ENCODE data around the gene IL16. TPM values are rescaled to one million over a fixed set of nuclear protein-coding genes. Genes with fewer than 3 reads are reported as not detected.

IL16 gene
- total RNA-seq, 1 experiment from 2014 or later, result 0.81 TPM

- H3K4me3 ChIP-seq (replicated peaks in 1 of 2; ENCODE audit: low read depth in 1 of 2, low read length in 2 of 2), result no peak overlapping the region
- POLR2A ChIA-PET, result interaction anchor here (1.6 kb wide), 1 partner anchor 14 kb away, joined by 5 read pairs; the partner anchor contains the start of gene STARD5
- H3K27me3 ChIP-seq (ENCODE audit: insufficient read depth, low read length), result no peaks in the 10 kb centered on the region
- CTCF ChIA-PET, result interaction anchor here (0.9 kb wide), 1 partner anchor 72 kb away, joined by 4 read pairs; no protein-coding TSS in a partner anchor
- RAD21 ChIA-PET (ENCODE audit: low non-redundant PET in 1 of 2, low total read pairs in 2 of 2, uncharacterized antibody in 2 of 2, unreplicated experiment in 2 of 2), result no interaction called here
- H3K4me1 ChIP-seq (ENCODE audit: control insufficient read depth in 1 of 2, insufficient read depth in 2 of 2, low read length in 2 of 2), result peaks cover 15 to 16% of the 10 kb centered on the region in 2 experiments
- no peak overlapping the region for H2AFZ ChIP-seq (ENCODE audit: low read depth, low read length, poor library complexity, severe bottlenecking)
- intact Hi-C loops (cut with micrococcal nuclease), result no loop called here
- H4K20me1 ChIP-seq (ENCODE audit: insufficient read depth), result no peaks in the 10 kb centered on the region
- no TSS peak for BruUV-seq (replicated peaks)
- no peaks in the 10 kb centered on the region for H3K9me2 ChIP-seq (ENCODE audit: insufficient read depth)
- no peak for ATAC-seq
- peak overlapping the region; percentile 49; the same call in 1 of the 2 replicates for H3K4me2 ChIP-seq (ENCODE audit: low read length)
- DNase-seq (ENCODE audit: low read depth, low spot score), result no peak
- no peak overlapping the region for H3K9ac ChIP-seq (ENCODE audit: low read length)
- no peaks in the 10 kb centered on the region for H3K9me3 ChIP-seq (ENCODE audit: control insufficient read depth in 1 of 2, insufficient read depth in 1 of 2, low read depth in 1 of 2, low read length in 2 of 2)
- H3K27ac ChIP-seq (ENCODE audit: low read depth, low read length), result no peak overlapping the region
- no peaks in the 10 kb centered on the region for H3K79me2 ChIP-seq (ENCODE audit: insufficient read depth, low read length)
- no peak for TF ChIP-seq SIN3A (IDR thresholded peaks at IDR 0.05; ENCODE audit: low read depth)
- TF ChIP-seq CEBPB (IDR thresholded peaks at IDR 0.05; ENCODE audit: low read depth), result no peak
- no peak for TF ChIP-seq EZH2phosphoT487 (IDR thresholded peaks at IDR 0.05; ENCODE audit: borderline replicate concordance)
- TF ChIP-seq EZH2 (IDR thresholded peaks at IDR 0.05), result no peak
- no peak for TF ChIP-seq JUND (IDR thresholded peaks at IDR 0.05)
- no peak for TF ChIP-seq SP1 (IDR thresholded peaks at IDR 0.05; ENCODE audit: low read depth)
- TF ChIP-seq, protein P1, sequence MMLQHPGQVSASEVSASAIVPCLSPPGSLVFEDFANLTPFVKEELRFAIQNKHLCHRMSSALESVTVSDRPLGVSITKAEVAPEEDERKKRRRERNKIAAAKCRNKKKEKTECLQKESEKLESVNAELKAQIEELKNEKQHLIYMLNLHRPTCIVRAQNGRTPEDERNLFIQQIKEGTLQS (IDR thresholded peaks at IDR 0.05), result no peak
- no peak for TF ChIP-seq EGR1 (IDR thresholded peaks at IDR 0.05; ENCODE audit: low read depth)
- TF ChIP-seq YY1 (IDR thresholded peaks at IDR 0.05; ENCODE audit: extremely low read depth, insufficient replicate concordance, low read depth, low read length), result no peak
- TF ChIP-seq POLR2A (IDR thresholded peaks at IDR 0.05; ENCODE audit: borderline replicate concordance, extremely low read depth, insufficient read depth, insufficient read length), result no peak
- TF ChIP-seq SRF (IDR thresholded peaks at IDR 0.05; ENCODE audit: low read depth), result no peak
- no peak for TF ChIP-seq ZBTB33 (IDR thresholded peaks at IDR 0.05; ENCODE audit: extremely low read depth, insufficient replicate concordance, low read length)
- TF ChIP-seq FOSL1 (IDR thresholded peaks at IDR 0.05; ENCODE audit: low read depth), result no peak
- no peak for TF ChIP-seq ZFX (IDR thresholded peaks at IDR 0.05)
- TF ChIP-seq, protein P2, sequence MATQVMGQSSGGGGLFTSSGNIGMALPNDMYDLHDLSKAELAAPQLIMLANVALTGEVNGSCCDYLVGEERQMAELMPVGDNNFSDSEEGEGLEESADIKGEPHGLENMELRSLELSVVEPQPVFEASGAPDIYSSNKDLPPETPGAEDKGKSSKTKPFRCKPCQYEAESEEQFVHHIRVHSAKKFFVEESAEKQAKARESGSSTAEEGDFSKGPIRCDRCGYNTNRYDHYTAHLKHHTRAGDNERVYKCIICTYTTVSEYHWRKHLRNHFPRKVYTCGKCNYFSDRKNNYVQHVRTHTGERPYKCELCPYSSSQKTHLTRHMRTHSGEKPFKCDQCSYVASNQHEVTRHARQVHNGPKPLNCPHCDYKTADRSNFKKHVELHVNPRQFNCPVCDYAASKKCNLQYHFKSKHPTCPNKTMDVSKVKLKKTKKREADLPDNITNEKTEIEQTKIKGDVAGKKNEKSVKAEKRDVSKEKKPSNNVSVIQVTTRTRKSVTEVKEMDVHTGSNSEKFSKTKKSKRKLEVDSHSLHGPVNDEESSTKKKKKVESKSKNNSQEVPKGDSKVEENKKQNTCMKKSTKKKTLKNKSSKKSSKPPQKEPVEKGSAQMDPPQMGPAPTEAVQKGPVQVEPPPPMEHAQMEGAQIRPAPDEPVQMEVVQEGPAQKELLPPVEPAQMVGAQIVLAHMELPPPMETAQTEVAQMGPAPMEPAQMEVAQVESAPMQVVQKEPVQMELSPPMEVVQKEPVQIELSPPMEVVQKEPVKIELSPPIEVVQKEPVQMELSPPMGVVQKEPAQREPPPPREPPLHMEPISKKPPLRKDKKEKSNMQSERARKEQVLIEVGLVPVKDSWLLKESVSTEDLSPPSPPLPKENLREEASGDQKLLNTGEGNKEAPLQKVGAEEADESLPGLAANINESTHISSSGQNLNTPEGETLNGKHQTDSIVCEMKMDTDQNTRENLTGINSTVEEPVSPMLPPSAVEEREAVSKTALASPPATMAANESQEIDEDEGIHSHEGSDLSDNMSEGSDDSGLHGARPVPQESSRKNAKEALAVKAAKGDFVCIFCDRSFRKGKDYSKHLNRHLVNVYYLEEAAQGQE (IDR thresholded peaks at IDR 0.05; ENCODE audit: low read depth), result no peak
- no peak for TF ChIP-seq CBX3 (IDR thresholded peaks at IDR 0.05; ENCODE audit: low read depth)
- TF ChIP-seq ELF1 (IDR thresholded peaks at IDR 0.05; ENCODE audit: borderline replicate concordance, low read depth), result no peak
- no peaks in the 10 kb centered on the region for H3K36me3 ChIP-seq (ENCODE audit: control insufficient read depth in 1 of 2, insufficient read depth in 2 of 2, low read length in 2 of 2)
Measured at GRCh38 chr15:81337713-81338157, 141.1 kb downstream of the IL16 start.

Data from HCT116 (cell line).